ENCODE results near the gene CWF19L1.

DNA sequence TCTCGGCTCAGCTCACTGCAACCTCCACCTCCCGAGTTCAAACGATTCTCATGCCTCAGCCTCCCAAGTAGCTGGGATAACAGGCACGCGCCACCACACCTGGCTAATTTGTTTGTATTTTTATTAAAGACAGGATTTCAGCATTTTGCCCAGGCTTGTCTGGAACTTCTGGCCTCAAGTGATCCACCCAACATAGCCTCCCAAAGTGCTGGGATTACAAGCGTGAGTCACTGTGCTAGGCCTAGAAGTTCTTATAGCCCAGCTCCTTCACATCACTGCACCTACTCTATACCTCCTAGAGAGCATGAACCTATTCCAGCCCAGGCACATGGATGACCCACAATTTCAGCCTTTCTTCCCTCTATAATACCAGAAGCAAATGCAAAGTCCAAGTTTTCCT is 20.3 kb upstream of the CWF19L1 start:
- TF ChIP-seq, protein P1, sequence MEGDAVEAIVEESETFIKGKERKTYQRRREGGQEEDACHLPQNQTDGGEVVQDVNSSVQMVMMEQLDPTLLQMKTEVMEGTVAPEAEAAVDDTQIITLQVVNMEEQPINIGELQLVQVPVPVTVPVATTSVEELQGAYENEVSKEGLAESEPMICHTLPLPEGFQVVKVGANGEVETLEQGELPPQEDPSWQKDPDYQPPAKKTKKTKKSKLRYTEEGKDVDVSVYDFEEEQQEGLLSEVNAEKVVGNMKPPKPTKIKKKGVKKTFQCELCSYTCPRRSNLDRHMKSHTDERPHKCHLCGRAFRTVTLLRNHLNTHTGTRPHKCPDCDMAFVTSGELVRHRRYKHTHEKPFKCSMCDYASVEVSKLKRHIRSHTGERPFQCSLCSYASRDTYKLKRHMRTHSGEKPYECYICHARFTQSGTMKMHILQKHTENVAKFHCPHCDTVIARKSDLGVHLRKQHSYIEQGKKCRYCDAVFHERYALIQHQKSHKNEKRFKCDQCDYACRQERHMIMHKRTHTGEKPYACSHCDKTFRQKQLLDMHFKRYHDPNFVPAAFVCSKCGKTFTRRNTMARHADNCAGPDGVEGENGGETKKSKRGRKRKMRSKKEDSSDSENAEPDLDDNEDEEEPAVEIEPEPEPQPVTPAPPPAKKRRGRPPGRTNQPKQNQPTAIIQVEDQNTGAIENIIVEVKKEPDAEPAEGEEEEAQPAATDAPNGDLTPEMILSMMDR (IDR thresholded peaks at IDR 0.05): no peak
- TF ChIP-seq POLR2A (IDR thresholded peaks at IDR 0.05) (no peak), EP300 (IDR thresholded peaks at IDR 0.05) (no peak), POLR2AphosphoS5 (IDR thresholded peaks at IDR 0.05) (no peak)

Data from sigmoid colon (tissue), 4 donors.